Hepatocyte (in vitro differentiated cells): ENCODE data around the gene EML6. TPM values are rescaled to one million over a fixed set of nuclear protein-coding genes. Genes with fewer than 3 reads are reported as not detected.

Source experiments
- DNase-seq: peaks from one replicate; pipeline ENCODE4 v3.0.0-alpha.2; 2016; ENCODE audit warnings: low spot score
- H2AFZ ChIP-seq: fragments of 200-600 bp; sonication (generic); 2 replicates; pipeline ENCODE4 v1.6.0; 2016; ENCODE audit warnings: antibody characterized with exemption, mild to moderate bottlenecking
- H3K27ac ChIP-seq: fragments of 200-600 bp; sonication (generic); 2 replicates; pipeline ENCODE4 v1.5.1; 2016; ENCODE audit warnings: mild to moderate bottlenecking
- H3K27me3 ChIP-seq: fragments of 200-600 bp; sonication (generic); 2 replicates; pipeline ENCODE4 v1.6.1; 2016
- H3K36me3 ChIP-seq: fragments of 200-600 bp; sonication (generic); replicated peaks from 2 replicates; pipeline ENCODE4 v1.5.1; 2016; ENCODE audit warnings: low read depth; ENCODE audit not compliant: insufficient read depth
- H3K4me1 ChIP-seq: fragments of 200-600 bp; sonication (generic); 2 replicates; pipeline ENCODE4 v1.5.1; 2016; ENCODE audit warnings: mild to moderate bottlenecking, moderate library complexity; ENCODE audit not compliant: insufficient read depth
- H3K4me2 ChIP-seq: fragments of 200-600 bp; sonication (generic); 2 replicates; pipeline ENCODE4 v1.6.0; 2016
- H3K4me3 ChIP-seq: fragments of 200-600 bp; sonication (generic); 2 replicates; pipeline ENCODE4 v1.5.1; 2016; ENCODE audit warnings: mild to moderate bottlenecking
- H3K79me2 ChIP-seq: fragments of 200-600 bp; sonication (generic); 2 replicates; pipeline ENCODE4 v1.6.0; 2017; ENCODE audit warnings: mild to moderate bottlenecking
- H3K9me2 ChIP-seq: fragments of 200-600 bp; sonication (generic); replicated peaks from 2 replicates; pipeline ENCODE4 v1.6.0; 2017; ENCODE audit warnings: mild to moderate bottlenecking; ENCODE audit not compliant: insufficient read depth
- H3K9me3 ChIP-seq: fragments of 200-600 bp; sonication (generic); 2 replicates; pipeline ENCODE4 v1.5.1; 2016; ENCODE audit warnings: low read depth, mild to moderate bottlenecking
- H4K20me1 ChIP-seq: fragments of 200-600 bp; sonication (generic); 2 replicates; pipeline ENCODE4 v1.6.0; 2016; ENCODE audit warnings: mild to moderate bottlenecking; ENCODE audit not compliant: insufficient read depth, poor library complexity, severe bottlenecking
- EZH2 ChIP-seq: fragments of 200-600 bp; sonication (generic); IDR thresholded peaks from 2 replicates; pipeline ENCODE4 v1.6.1; 2016; ENCODE audit warnings: antibody characterized with exemption, mild to moderate bottlenecking, borderline replicate concordance
- EZH2phosphoT487 ChIP-seq: fragments of 200-600 bp; sonication (generic); IDR thresholded peaks from one replicate; pipeline ENCODE4 v1.6.1; 2018; ENCODE audit warnings: antibody characterized with exemption, mild to moderate bottlenecking, low read depth, moderate library complexity; ENCODE audit not compliant: unreplicated experiment, severe bottlenecking
- WGBS: methylation state at CpG from one replicate; pipeline ENCODE4 v1.1.6; 2016; ENCODE audit warnings: low lambda C conversion rate; ENCODE audit errors: missing lambda C conversion rate; 5-methylcytosine and 5-hydroxymethylcytosine counted together
- polyA plus RNA-seq: library from polyadenylated mRNA; unstranded; fragments of >200 nt; fragmentation: Nextera tagmentation; extraction: Ambion mirVana; gene quantifications from 2 replicates; pipeline ENCODE4 v1.2.1, GENCODE V29; 2016
- total RNA-seq: library from RNA; depleted of rRNA; stranded (reverse); fragments of >200 nt; gene quantifications from 2 replicates; pipeline ENCODE4 v1.2.3, GENCODE V29; 2014
- TF ChIP-seq, protein P1 (sequence below): fragments of 200-600 bp; sonication (generic); IDR thresholded peaks from 2 replicates; pipeline ENCODE4 v1.5.1; 2016; ENCODE audit warnings: antibody characterized with exemption, mild to moderate bottlenecking; ENCODE audit not compliant: poor library complexity

The EML6 gene
- total and polyA plus RNA-seq, 2 experiments from 2014 or later = 1.9 to 4.0 TPM

DNA sequence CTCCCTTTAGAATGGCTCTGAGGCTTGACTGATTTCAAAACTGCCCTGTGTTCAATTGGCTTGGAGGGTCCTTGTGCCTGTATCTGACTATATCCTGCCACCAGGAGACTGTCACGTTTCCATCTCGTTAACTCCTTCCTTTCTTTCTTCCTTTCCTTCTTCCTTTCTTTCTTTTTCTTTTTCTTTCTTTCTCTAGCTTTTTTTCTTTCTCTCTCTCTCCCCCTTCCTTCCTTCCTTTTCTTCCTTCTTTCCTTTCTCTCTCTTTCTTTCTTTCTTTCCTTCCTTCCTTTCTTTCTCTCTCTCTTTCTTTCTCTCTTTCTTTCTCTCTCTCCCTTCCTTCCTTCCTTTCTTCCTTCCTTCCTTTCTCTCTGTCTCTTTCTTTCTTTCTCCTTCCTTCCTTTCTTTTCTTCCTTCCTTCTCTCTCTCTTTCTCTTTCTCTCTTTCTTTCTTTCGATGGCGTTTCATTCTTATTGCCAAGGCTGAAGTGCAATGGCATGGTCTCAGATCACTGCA lies 38.1 kb upstream of the EML6 start:
- Histone ChIP-seq H4K20me1 (no peaks in the 10 kb centered on the region), H3K36me3 (no peaks in the 10 kb centered on the region), H3K27me3 (no peaks in the 10 kb centered on the region), H3K4me2 (no peak overlapping the region), H3K79me2 (no peaks in the 10 kb centered on the region), H3K4me1 (no peaks in the 10 kb centered on the region), H3K9me2 (no peaks in the 10 kb centered on the region), H3K27ac (no peak overlapping the region), H3K4me3 (no peak overlapping the region), H3K9me3 (no peaks in the 10 kb centered on the region), H2AFZ (no peak overlapping the region)
- 83% methylated on average over 4 of the region's 4 CpGs for WGBS
- no peak for TF ChIP-seq EZH2
- TF ChIP-seq, protein P1, sequence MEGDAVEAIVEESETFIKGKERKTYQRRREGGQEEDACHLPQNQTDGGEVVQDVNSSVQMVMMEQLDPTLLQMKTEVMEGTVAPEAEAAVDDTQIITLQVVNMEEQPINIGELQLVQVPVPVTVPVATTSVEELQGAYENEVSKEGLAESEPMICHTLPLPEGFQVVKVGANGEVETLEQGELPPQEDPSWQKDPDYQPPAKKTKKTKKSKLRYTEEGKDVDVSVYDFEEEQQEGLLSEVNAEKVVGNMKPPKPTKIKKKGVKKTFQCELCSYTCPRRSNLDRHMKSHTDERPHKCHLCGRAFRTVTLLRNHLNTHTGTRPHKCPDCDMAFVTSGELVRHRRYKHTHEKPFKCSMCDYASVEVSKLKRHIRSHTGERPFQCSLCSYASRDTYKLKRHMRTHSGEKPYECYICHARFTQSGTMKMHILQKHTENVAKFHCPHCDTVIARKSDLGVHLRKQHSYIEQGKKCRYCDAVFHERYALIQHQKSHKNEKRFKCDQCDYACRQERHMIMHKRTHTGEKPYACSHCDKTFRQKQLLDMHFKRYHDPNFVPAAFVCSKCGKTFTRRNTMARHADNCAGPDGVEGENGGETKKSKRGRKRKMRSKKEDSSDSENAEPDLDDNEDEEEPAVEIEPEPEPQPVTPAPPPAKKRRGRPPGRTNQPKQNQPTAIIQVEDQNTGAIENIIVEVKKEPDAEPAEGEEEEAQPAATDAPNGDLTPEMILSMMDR = no peak
- no peak for TF ChIP-seq EZH2phosphoT487
- DNase-seq = no peak

DNA sequence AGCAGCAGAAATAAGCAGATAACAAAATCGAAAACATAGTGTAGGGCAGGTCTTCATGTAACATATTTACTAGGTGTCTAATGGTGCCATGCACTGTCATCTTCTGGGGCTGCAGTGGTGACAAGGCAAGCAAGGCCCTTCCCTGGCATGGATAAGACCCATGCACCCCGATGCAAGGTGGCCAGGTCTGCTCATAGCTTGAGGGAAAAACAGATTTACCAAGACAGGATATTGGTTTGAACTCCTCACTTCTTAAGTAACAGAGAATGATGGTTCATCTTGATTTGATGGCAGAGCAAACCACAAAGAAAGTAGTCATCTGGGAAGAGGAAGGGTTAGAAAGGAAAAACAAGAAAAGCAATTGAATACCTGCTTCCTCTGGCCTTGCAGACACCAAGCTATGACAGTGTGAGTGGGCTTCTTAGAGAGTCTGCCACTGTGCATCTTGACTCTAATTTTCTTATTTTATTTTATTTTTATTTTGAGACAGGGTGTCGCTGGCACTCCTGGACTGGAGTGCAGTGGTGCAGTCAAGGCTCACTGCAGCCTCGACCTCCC lies 35.8 kb upstream of the EML6 start:
- H3K27me3 ChIP-seq = no peaks in the 10 kb centered on the region
- no peak for DNase-seq
- H3K9me2 ChIP-seq = no peaks in the 10 kb centered on the region
- H3K9me3 ChIP-seq = no peaks in the 10 kb centered on the region
- no peaks in the 10 kb centered on the region for H3K36me3 ChIP-seq
- H3K79me2 ChIP-seq = no peaks in the 10 kb centered on the region
- H3K4me1 ChIP-seq = peaks cover 4% of the 10 kb centered on the region
- H3K4me3 ChIP-seq = no peak overlapping the region
- H3K4me2 ChIP-seq = no peak overlapping the region
- 93% methylated on average over 4 of the region's 4 CpGs for WGBS
- TF ChIP-seq EZH2 (no peak), EZH2phosphoT487 (no peak)
- TF ChIP-seq, protein P1 = no peak
- H3K27ac ChIP-seq = no peak overlapping the region
- H4K20me1 ChIP-seq = no peaks in the 10 kb centered on the region
- no peak overlapping the region for H2AFZ ChIP-seq

DNA sequence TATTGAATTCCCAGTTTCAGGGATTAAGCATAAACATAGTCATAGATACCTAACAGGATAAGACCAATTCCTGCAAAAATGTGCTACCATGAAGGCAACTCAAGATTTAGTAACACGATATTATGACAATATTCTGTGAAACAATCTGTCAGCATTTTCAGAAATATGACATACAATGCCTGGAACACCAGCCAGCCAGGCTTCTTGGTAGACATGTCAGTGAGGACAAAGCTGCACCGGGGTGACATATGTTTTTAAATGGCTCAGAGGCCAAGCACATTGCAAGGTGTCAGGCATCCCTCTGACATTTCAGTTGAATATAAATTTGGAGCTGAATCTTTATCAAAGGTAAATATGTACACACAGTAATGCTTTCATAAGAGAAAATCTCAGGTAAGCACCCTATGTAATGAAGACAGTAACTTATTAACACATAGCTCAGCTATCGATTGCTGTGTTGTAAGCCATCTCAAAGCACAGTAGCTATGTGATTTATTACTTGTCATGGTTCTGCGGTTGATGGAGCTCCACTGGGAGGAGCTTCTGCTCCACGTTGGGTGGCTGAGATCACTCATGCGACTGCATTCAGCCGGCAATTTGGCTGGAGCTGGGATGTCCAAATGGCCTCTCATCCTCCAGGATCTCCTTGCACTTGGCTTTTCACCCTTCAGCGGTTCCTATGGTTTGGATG lies 31.9 kb upstream of the EML6 start:
- no peak for TF ChIP-seq EZH2
- no peak for TF ChIP-seq EZH2phosphoT487
- TF ChIP-seq, protein P1 = no peak
- H3K9me3 ChIP-seq = no peaks in the 10 kb centered on the region
- no peaks in the 10 kb centered on the region for H3K79me2 ChIP-seq
- DNase-seq = no peak
- peaks cover 4% of the 10 kb centered on the region for H3K4me1 ChIP-seq
- no peaks in the 10 kb centered on the region for H4K20me1 ChIP-seq
- no peak overlapping the region for H3K27ac ChIP-seq
- no peak overlapping the region for H3K4me3 ChIP-seq
- 64% methylated on average over 8 of the region's 8 CpGs for WGBS
- no peaks in the 10 kb centered on the region for H3K9me2 ChIP-seq
- H3K27me3 ChIP-seq = no peaks in the 10 kb centered on the region
- H3K36me3 ChIP-seq = no peaks in the 10 kb centered on the region
- H3K4me2 ChIP-seq = no peak overlapping the region
- no peak overlapping the region for H2AFZ ChIP-seq
